ENCODE data around the gene ARHGAP31.

ARHGAP31 gene

DNA sequence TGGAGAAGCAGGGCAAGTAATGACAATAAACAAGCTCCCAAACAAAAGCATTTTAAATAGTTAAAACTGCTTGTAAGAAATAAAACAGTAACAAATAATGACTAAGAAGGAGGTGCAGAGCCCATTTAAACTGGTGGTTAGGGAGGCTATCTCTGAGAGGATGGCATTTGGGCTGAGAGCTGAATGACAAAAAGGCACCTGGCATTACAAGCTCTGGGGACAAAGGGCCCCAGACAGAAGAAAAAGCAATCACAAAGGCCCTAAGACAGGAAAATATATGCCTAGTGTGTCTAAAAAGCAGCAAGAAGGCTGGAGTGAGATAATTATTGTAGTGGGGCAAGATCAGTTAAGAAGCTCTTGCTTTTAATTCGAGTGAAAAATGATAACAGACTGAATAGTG, 159.6 kb downstream of the ARHGAP31 start:
- DNase-seq, result no peak

DNA sequence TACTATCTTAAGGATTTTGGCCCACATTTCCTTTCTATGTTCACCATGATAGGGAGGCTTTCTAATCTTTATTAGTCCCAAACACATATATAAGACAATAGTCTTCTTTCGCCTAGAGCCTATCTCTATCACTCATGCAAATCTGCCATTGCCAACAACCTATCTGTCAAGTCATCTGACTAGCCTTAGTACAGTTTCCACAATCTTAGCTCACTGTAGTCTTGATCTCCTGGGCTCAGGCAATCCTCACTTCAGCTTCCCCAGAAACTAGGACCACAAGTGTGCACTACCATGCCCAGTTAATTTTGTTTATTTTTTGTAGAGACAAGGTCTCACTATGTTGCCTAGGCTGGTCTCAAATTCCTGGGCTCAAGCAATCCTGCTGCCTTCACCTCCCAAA, 162.3 kb downstream of the ARHGAP31 start:
- no peak for DNase-seq

GRCh38 chr3:119457246-119457645, 163.1 kb downstream of the ARHGAP31 start:
- no peak for DNase-seq

GRCh38 chr3:119463171-119464169, 169.3 kb downstream of the ARHGAP31 start, which contains the start of gene TMEM39A:
TMEM39A (minus strand) TSS chr3:119463615; CDS start chr3:119462074, 1,541 bp downstream.
- peak; percentile 100 for DNase-seq

GRCh38 chr3:119468041-119468440, 173.9 kb downstream of the ARHGAP31 start:
- no peak for DNase-seq

DNA sequence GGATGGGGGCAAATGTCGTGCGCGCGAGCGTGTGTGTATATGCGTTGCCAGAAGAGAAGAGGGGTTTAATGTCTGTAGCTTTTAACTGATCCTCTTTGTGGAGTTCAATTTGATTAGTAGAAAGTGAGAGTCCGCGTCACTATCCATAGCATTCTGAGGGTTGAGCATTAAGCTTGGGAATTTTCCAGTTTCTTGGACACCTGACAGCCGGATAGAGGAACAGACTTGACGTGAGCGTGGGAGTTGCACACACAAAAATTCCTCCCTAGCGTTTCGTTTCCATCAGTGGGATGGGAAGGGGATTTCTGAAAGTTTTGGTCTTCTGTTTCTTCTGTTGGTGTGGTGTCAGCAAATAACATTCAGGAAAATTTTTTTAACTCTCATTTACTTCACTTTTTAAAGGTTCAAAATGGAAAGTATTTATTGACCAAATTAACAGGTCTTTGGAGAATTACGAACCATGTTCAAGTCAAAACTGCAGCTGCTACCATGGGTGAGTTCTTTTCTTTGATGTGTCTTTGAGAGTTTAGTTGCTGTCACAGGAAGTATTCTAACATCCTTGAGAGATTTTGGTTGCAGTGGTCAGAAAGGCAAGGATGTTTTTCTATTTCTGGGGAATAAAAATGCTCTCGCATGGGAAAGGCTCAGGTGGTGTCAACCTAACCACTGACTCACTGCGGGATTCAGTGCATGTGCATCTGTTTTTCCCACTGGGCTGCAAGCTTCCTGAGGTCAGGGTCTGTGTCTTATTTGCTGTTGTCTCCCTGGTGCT, 175.4 kb downstream of the ARHGAP31 start:
- no peak for DNase-seq

Data from activated CD8-positive, alpha-beta memory T cell treated with anti-CD3 and anti-CD28 coated beads for 24 hours (primary cell).